ENCODE measurements around the gene RFX2. TPM values are rescaled to one million over a fixed set of nuclear protein-coding genes. Genes with fewer than 3 reads are reported as not detected.
A peak's percentile ranks its signal among the peaks of the same experiment; 100 is the strongest.

The RFX2 gene
- total and polyA plus RNA-seq, 9 of the 15 experiments (the other 6 are each of a cell fraction or from before 2014, with no cell fraction given), result 3.6 to 18.7 (median 8.7) TPM

GRCh38 chr19:6097911-6098310 is 12.4 kb downstream of the RFX2 start:
- no peak for DNase-seq (ENCODE audit: extremely low read depth in 1 of 4, low spot score in 3 of 4)
- H3K9me3 ChIP-seq (replicated peaks; ENCODE audit: control insufficient read depth, insufficient read depth, low read depth, low read length), result no peaks in the 10 kb centered on the region
- no peaks in the 10 kb centered on the region for H4K20me1 ChIP-seq (replicated peaks; ENCODE audit: control insufficient read depth, insufficient read depth, low read length)
- no peak overlapping the region for H3K4me2 ChIP-seq (ENCODE audit: insufficient read depth, low read length)
- H3K4me3 ChIP-seq, result no peak overlapping the region
- WGBS (ENCODE audit: insufficient coverage, low coverage, missing lambda C conversion rate), result 43% methylated on average over 4 of the region's 4 CpGs
- H3K9ac ChIP-seq (ENCODE audit: insufficient read depth in 1 of 2, low read depth in 2 of 2, low read length in 2 of 2), result no peak overlapping the region
- in situ Hi-C loops (cut with MboI), result no loop called here
- peaks cover 15 to 21% of the 10 kb centered on the region in 2 experiments; a peak in 4 of 5 replicates for H3K4me1 ChIP-seq (replicated peaks in 1 of 2; ENCODE audit: control insufficient read depth in 2 of 2, insufficient read depth in 2 of 2, low read length in 2 of 2)
- H2AFZ ChIP-seq (ENCODE audit: low read depth, low read length), result no peak overlapping the region
- peaks cover 12% of the 10 kb centered on the region for H3K79me2 ChIP-seq (ENCODE audit: control insufficient read depth, insufficient read depth, low read length)
- ChIA-PET CTCF (ENCODE audit: low intra/inter-chr PET ratio) (no interaction called here), POLR2A (interaction anchor here (1.4 kb wide), 1 partner anchor 10 kb away, joined by 6 read pairs; no protein-coding TSS in a partner anchor)
- no peaks in the 10 kb centered on the region for H3K36me3 ChIP-seq (ENCODE audit: control insufficient read depth, insufficient read depth, low read length)
- H3K9me1 ChIP-seq (ENCODE audit: control insufficient read depth, insufficient read depth, low read length), result no peaks in the 10 kb centered on the region
- H3K27me3 ChIP-seq (ENCODE audit: control insufficient read depth in 2 of 2, insufficient read depth in 2 of 2, low read length in 2 of 2), result no peaks in the 10 kb centered on the region
- TF ChIP-seq JUND (IDR thresholded peaks at IDR 0.05; ENCODE audit: borderline replicate concordance, low read depth, low read length) (peak; percentile 66), JUND (tag; IDR thresholded peaks at IDR 0.05; ENCODE audit: borderline replicate concordance, low read depth, low read length) (peak; percentile 88; the same call in 1 of the 3 replicates), ATF3 (IDR thresholded peaks at IDR 0.05) (peak; percentile 94), ATF3 (CRISPR knock-in tag; conservative IDR thresholded peaks at IDR 0.05) (no peak), SNAPC5 (CRISPR knock-in tag; IDR thresholded peaks at IDR 0.05) (no peak), HMG20B (CRISPR knock-in tag; IDR thresholded peaks at IDR 0.05) (no peak), JUNB (CRISPR knock-in tag; conservative IDR thresholded peaks at IDR 0.05) (peak; percentile 81; the same call in 1 of the 2 replicates), ATF7 (IDR thresholded peaks at IDR 0.05) (peak; percentile 94), ATF1 (CRISPR knock-in tag; IDR thresholded peaks at IDR 0.05) (no peak), ATF1 (tag; IDR thresholded peaks at IDR 0.05) (peak; percentile 64), TAF7 (tag; IDR thresholded peaks at IDR 0.05) (no peak), ZBTB17 (CRISPR knock-in tag; IDR thresholded peaks at IDR 0.05) (no peak), JUN (IDR thresholded peaks at IDR 0.05; ENCODE audit: borderline replicate concordance, low read depth, low read length) (peak; percentile 54; the same call in 1 of the 2 replicates), JUN (CRISPR knock-in tag; IDR thresholded peaks at IDR 0.05; ENCODE audit: borderline replicate concordance) (no peak)
- intact Hi-C loops (cut with micrococcal nuclease), result no loop called here
- no TSS peak for BruUV-seq (replicated peaks)
- no peak for ATAC-seq
- no peak overlapping the region for H3K27ac ChIP-seq (ENCODE audit: extremely low read depth, low read depth, low read length)
- FAIRE-seq, result no peak
